Measurements from ENCODE around the gene CISH.

DNA sequence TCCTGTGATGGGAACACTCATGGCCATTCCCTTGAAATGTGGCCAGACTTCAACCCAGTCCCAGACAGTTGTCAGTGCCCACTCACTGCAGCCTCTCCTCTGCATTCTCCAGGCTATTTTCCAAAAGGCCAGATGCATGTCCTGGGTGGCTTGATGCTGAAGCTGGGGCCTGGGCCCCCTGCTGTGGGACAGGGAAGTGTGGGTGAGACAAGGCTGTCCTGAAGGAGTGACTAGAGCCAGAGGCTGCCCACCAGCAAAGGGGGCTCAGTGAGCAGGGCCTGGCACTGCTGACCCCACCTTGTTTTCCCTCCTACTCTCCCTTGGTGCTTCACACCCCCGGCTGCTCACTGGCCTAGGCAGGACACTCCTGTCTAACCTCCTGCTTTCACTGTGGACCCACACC lies 11.9 kb downstream of the CISH start:
- TF ChIP-seq, protein P1, sequence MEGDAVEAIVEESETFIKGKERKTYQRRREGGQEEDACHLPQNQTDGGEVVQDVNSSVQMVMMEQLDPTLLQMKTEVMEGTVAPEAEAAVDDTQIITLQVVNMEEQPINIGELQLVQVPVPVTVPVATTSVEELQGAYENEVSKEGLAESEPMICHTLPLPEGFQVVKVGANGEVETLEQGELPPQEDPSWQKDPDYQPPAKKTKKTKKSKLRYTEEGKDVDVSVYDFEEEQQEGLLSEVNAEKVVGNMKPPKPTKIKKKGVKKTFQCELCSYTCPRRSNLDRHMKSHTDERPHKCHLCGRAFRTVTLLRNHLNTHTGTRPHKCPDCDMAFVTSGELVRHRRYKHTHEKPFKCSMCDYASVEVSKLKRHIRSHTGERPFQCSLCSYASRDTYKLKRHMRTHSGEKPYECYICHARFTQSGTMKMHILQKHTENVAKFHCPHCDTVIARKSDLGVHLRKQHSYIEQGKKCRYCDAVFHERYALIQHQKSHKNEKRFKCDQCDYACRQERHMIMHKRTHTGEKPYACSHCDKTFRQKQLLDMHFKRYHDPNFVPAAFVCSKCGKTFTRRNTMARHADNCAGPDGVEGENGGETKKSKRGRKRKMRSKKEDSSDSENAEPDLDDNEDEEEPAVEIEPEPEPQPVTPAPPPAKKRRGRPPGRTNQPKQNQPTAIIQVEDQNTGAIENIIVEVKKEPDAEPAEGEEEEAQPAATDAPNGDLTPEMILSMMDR (conservative IDR thresholded peaks at IDR 0.05; ENCODE audit: low read length), result no peak
- TF ChIP-seq EZH2phosphoT487 (IDR thresholded peaks at IDR 0.05; ENCODE audit: borderline replicate concordance), result no peak
